PC-3 (cell line): Measurements from ENCODE around the gene EMX2. TPM values are rescaled to one million over a fixed set of nuclear protein-coding genes. Genes with fewer than 3 reads are reported as not detected.

Source experiments
- ATAC-seq: fragments of 200-7000 bp; cut with Tn5 transposase; 2 replicates; pipeline ENCODE4 v1.9.1; 2020; ENCODE audit warnings: mild to moderate bottlenecking, moderate library complexity
- BruUV-seq: library from RNA; stranded (reverse); fragments of 400-500 nt; replicated peaks from 2 replicates; lab custom pipeline; 2021; lab: Mats Ljungman, UMichigan
- CTCF ChIA-PET: fragments of 300-600 bp; sonication (Branson Sonifier 250); formaldehyde crosslinking; loops from one replicate; lab custom pipeline; 2022; ENCODE audit warnings: antibody characterized with exemption; lab: Charles Lee
- POLR2A ChIA-PET: fragments of 300-600 bp; sonication (Branson Sonifier 250); formaldehyde crosslinking; loops from one replicate; lab custom pipeline; 2022; ENCODE audit warnings: antibody characterized with exemption; ENCODE audit not compliant: unreplicated experiment; lab: Charles Lee
- DNase-seq: peaks from one replicate; pipeline ENCODE4 v3.0.0-alpha.2; 2015
- H2AFZ ChIP-seq: fragments of 300-600 bp; sonication (generic); 2 replicates; pipeline ENCODE4 v1.6.0; 2016; ENCODE audit warnings: antibody characterized with exemption, low read length
- H3F3A ChIP-seq: fragments of 300-600 bp; sonication (generic); one replicate; pipeline ENCODE4 v1.6.0; 2017; ENCODE audit warnings: antibody characterized with exemption, low read length, control low read depth, mild to moderate bottlenecking; ENCODE audit not compliant: unreplicated experiment
- H3K27ac ChIP-seq: fragments of 300-600 bp; sonication (generic); 2 replicates; pipeline ENCODE4 v1.5.1; 2016; ENCODE audit warnings: mild to moderate bottlenecking, low read length
- H3K27me3 ChIP-seq: fragments of 300-600 bp; sonication (generic); 2 replicates; pipeline ENCODE4 v1.6.1; 2016; ENCODE audit warnings: low read length, mixed read lengths
- H3K36me3 ChIP-seq: fragments of 300-600 bp; sonication (generic); 2 replicates; pipeline ENCODE4 v1.6.1; 2016; ENCODE audit warnings: low read depth, mixed run types, low read length, mixed read lengths
- H3K4me1 ChIP-seq: fragments of 300-600 bp; sonication (generic); 2 replicates; pipeline ENCODE4 v1.5.1; 2016; ENCODE audit warnings: low read length; ENCODE audit not compliant: insufficient read depth
- H3K4me2 ChIP-seq: fragments of 300-600 bp; sonication (generic); 2 replicates; pipeline ENCODE4 v1.6.0; 2016; ENCODE audit warnings: low read length
- H3K4me3 ChIP-seq: fragments of 300-600 bp; sonication (generic); 2 replicates; pipeline ENCODE4 v1.5.1; 2016; ENCODE audit warnings: mild to moderate bottlenecking, low read length, mixed read lengths
- H3K79me2 ChIP-seq: fragments of 300-600 bp; sonication (generic); 2 replicates; pipeline ENCODE4 v1.6.1; 2017; ENCODE audit warnings: low read length, mixed read lengths
- H3K9ac ChIP-seq: fragments of 300-600 bp; sonication (generic); 2 replicates; pipeline ENCODE4 v1.6.0; 2016; ENCODE audit warnings: mild to moderate bottlenecking, low read length
- H3K9me2 ChIP-seq: fragments of 300-600 bp; sonication (generic); replicated peaks from 2 replicates; pipeline ENCODE4 v1.6.1; 2016; ENCODE audit warnings: mixed run types, low read length, mixed read lengths
- H3K9me3 ChIP-seq: fragments of 300-600 bp; sonication (generic); 2 replicates; pipeline ENCODE4 v1.6.1; 2016; ENCODE audit warnings: low read length, mixed read lengths
- H4K20me1 ChIP-seq: fragments of 300-600 bp; sonication (generic); 2 replicates; pipeline ENCODE4 v1.6.1; 2016; ENCODE audit warnings: low read length, mixed read lengths
- EZH2 ChIP-seq: fragments of 300-600 bp; sonication (generic); IDR thresholded peaks from one replicate; pipeline ENCODE4 v1.6.1; 2017; ENCODE audit warnings: antibody characterized with exemption, mild to moderate bottlenecking, low read length; ENCODE audit not compliant: unreplicated experiment
- EZH2phosphoT487 ChIP-seq: fragments of 300-600 bp; sonication (generic); IDR thresholded peaks from 2 replicates; pipeline ENCODE4 v1.6.1; 2018; ENCODE audit warnings: mild to moderate bottlenecking, antibody characterized with exemption, low read length, borderline replicate concordance
- intact Hi-C: fragments of 100-400 bp; cut with micrococcal nuclease; formaldehyde crosslinking; loops from 2 replicates; pipeline ENCODE4 v1.9.0; 2023
- total RNA-seq: library from RNA; depleted of rRNA; stranded (reverse); fragments of >200 nt; gene quantifications from 2 replicates; pipeline ENCODE4 v1.2.3, GENCODE V29; 2014
- TF ChIP-seq, protein P1 (sequence below): fragments of 300-600 bp; sonication (generic); conservative IDR thresholded peaks from 2 replicates; pipeline ENCODE4 v1.5.1; 2017; ENCODE audit warnings: antibody characterized with exemption, low read depth, mild to moderate bottlenecking, low read length

EMX2 gene
- total RNA-seq, 1 experiment from 2014 or later = not detected

DNA sequence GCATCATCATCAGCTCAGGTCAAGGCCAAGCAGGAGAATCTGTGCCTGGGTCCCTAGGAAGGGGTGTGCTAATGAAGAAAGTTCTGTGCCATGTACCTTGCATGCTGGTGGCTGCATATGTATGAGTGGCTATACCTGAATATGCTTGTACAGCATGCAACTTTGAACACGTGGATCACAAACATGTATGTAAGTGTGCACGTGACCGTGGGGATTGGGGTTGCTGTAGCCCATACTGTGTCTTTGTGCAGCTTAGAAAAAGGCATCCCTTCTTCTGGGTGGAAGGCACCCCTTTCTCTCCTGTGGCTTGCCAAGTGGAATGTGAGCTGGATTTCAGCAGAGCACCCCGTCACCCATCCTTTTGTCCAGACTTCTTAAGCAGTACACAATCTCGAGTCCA lies 13.8 kb downstream of the EMX2 start:
- no peak overlapping the region for H3K9ac ChIP-seq
- H3K27ac ChIP-seq = no peak overlapping the region
- H3K4me3 ChIP-seq = no peak overlapping the region
- POLR2A ChIA-PET = no interaction called here
- H3K27me3 ChIP-seq = peaks cover 16% of the 10 kb centered on the region
- intact Hi-C loops = no loop called here
- no peak for ATAC-seq
- no peak for DNase-seq
- H2AFZ ChIP-seq = no peak overlapping the region
- H3K79me2 ChIP-seq = no peaks in the 10 kb centered on the region
- BruUV-seq = no TSS peak
- H3K9me3 ChIP-seq = no peaks in the 10 kb centered on the region
- no peaks in the 10 kb centered on the region for H4K20me1 ChIP-seq
- H3K9me2 ChIP-seq = no peaks in the 10 kb centered on the region
- no peak overlapping the region for H3K4me2 ChIP-seq
- no peaks in the 10 kb centered on the region for H3K4me1 ChIP-seq
- H3K36me3 ChIP-seq = no peaks in the 10 kb centered on the region
- no peak for TF ChIP-seq EZH2
- TF ChIP-seq, protein P1, sequence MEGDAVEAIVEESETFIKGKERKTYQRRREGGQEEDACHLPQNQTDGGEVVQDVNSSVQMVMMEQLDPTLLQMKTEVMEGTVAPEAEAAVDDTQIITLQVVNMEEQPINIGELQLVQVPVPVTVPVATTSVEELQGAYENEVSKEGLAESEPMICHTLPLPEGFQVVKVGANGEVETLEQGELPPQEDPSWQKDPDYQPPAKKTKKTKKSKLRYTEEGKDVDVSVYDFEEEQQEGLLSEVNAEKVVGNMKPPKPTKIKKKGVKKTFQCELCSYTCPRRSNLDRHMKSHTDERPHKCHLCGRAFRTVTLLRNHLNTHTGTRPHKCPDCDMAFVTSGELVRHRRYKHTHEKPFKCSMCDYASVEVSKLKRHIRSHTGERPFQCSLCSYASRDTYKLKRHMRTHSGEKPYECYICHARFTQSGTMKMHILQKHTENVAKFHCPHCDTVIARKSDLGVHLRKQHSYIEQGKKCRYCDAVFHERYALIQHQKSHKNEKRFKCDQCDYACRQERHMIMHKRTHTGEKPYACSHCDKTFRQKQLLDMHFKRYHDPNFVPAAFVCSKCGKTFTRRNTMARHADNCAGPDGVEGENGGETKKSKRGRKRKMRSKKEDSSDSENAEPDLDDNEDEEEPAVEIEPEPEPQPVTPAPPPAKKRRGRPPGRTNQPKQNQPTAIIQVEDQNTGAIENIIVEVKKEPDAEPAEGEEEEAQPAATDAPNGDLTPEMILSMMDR = no peak
- TF ChIP-seq EZH2phosphoT487 = no peak
- CTCF ChIA-PET = no interaction called here
- H3F3A ChIP-seq = no peaks in the 10 kb centered on the region

DNA sequence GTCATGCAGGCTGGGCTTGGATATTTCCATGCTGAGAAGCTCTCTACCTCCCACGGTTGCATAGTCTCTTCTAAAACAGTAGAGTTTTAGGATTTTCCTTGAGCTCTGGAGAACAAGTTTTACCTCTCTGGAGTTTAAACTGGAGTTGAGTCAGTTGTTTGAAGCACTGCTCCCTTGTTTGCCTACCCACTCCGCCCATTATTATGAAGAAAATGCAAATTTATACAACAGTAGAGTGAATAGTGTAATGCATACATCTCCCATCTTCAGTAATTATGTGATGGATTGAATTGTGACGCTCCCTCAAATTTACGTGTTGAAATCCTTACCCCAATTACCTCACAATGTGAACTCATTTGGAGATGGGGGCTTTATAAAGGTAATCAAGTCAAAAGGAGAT lies 17.2 kb downstream of the EMX2 start:
- no peak overlapping the region for H3K9ac ChIP-seq
- H3K4me1 ChIP-seq = no peaks in the 10 kb centered on the region
- no peak overlapping the region for H3K4me2 ChIP-seq
- CTCF ChIA-PET = no interaction called here
- no peaks in the 10 kb centered on the region for H3K9me3 ChIP-seq
- intact Hi-C loops = no loop called here
- DNase-seq (no peak), ATAC-seq (no peak)
- H3K9me2 ChIP-seq = no peaks in the 10 kb centered on the region
- H3K4me3 ChIP-seq = no peak overlapping the region
- no peaks in the 10 kb centered on the region for H3K79me2 ChIP-seq
- POLR2A ChIA-PET = no interaction called here
- no peaks in the 10 kb centered on the region for H3F3A ChIP-seq
- TF ChIP-seq EZH2phosphoT487 (no peak), EZH2 (no peak)
- TF ChIP-seq, protein P1 = no peak
- no peaks in the 10 kb centered on the region for H3K36me3 ChIP-seq
- no peak overlapping the region for H2AFZ ChIP-seq
- BruUV-seq = no TSS peak
- no peak overlapping the region for H3K27ac ChIP-seq
- H4K20me1 ChIP-seq = no peaks in the 10 kb centered on the region
- H3K27me3 ChIP-seq = no peaks in the 10 kb centered on the region

GRCh38 chr10:117560942-117561341 lies 18.4 kb downstream of the EMX2 start:
- H3K27me3 ChIP-seq = no peaks in the 10 kb centered on the region
- no peaks in the 10 kb centered on the region for H3K9me2 ChIP-seq
- H3K4me1 ChIP-seq = no peaks in the 10 kb centered on the region
- intact Hi-C loops = no loop called here
- no peaks in the 10 kb centered on the region for H4K20me1 ChIP-seq
- H3K4me3 ChIP-seq = no peak overlapping the region
- POLR2A ChIA-PET = interaction anchor here (0.6 kb wide), 1 partner anchor 715 kb away, joined by 3 read pairs; no protein-coding TSS in a partner anchor
- ATAC-seq (no peak), DNase-seq (no peak)
- CTCF ChIA-PET = no interaction called here
- H3K27ac ChIP-seq = no peak overlapping the region
- TF ChIP-seq, protein P1 = no peak
- TF ChIP-seq EZH2phosphoT487 = no peak
- no peak for TF ChIP-seq EZH2
- H3F3A ChIP-seq = no peaks in the 10 kb centered on the region
- no peak overlapping the region for H3K4me2 ChIP-seq
- H3K79me2 ChIP-seq = no peaks in the 10 kb centered on the region
- no peaks in the 10 kb centered on the region for H3K36me3 ChIP-seq
- no peak overlapping the region for H2AFZ ChIP-seq
- no TSS peak for BruUV-seq
- H3K9ac ChIP-seq = no peak overlapping the region
- H3K9me3 ChIP-seq = no peaks in the 10 kb centered on the region
